ENCODE measurements around the gene DHRS3.

The DHRS3 gene

DNA sequence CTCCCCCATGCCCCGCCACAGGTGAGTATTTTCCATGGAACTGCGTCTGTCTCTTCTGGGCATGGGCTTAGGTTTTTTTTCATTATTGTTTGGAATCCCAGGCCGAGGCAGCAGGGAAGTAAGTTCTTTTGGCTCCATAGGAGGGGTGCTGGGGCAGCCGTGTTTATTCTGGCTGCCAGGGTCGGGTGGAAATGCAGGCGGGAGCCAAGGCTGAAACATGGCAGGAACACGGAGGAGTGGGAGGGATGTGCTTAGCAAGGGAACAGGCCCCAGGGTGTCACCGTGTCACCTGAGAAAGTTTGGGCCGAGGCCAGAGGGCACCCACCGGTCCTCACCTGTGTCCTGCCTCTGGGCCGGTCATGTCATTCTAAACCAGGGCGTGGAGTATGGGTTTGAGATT, 4.5 kb upstream of the DHRS3 start:
- Histone ChIP-seq H3K36me3 (no peaks in the 10 kb centered on the region), H3K9me3 (no peaks in the 10 kb centered on the region), H3K4me3 (ENCODE audit: low read depth in 1 of 2, low read length in 1 of 2) (no peak overlapping the region), H3K4me1 (ENCODE audit: control insufficient read depth in 1 of 2, insufficient read depth in 1 of 2, low read depth in 1 of 2, low read length in 1 of 2) (peaks cover 31% of the 10 kb centered on the region in 2 experiments), H3K27ac (no peak overlapping the region), H3K27me3 (peaks cover 46% of the 10 kb centered on the region)
- TF ChIP-seq, protein P1, sequence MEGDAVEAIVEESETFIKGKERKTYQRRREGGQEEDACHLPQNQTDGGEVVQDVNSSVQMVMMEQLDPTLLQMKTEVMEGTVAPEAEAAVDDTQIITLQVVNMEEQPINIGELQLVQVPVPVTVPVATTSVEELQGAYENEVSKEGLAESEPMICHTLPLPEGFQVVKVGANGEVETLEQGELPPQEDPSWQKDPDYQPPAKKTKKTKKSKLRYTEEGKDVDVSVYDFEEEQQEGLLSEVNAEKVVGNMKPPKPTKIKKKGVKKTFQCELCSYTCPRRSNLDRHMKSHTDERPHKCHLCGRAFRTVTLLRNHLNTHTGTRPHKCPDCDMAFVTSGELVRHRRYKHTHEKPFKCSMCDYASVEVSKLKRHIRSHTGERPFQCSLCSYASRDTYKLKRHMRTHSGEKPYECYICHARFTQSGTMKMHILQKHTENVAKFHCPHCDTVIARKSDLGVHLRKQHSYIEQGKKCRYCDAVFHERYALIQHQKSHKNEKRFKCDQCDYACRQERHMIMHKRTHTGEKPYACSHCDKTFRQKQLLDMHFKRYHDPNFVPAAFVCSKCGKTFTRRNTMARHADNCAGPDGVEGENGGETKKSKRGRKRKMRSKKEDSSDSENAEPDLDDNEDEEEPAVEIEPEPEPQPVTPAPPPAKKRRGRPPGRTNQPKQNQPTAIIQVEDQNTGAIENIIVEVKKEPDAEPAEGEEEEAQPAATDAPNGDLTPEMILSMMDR (IDR thresholded peaks at IDR 0.05): no peak

- Histone ChIP-seq H3K27me3 (peaks cover 55% of the 10 kb centered on the region), H3K9me3 (no peaks in the 10 kb centered on the region), H3K4me3 (ENCODE audit: low read depth in 1 of 2, low read length in 1 of 2) (no peak overlapping the region), H3K36me3 (no peaks in the 10 kb centered on the region), H3K27ac (no peak overlapping the region), H3K4me1 (ENCODE audit: control insufficient read depth in 1 of 2, insufficient read depth in 1 of 2, low read depth in 1 of 2, low read length in 1 of 2) (peaks cover 39 to 40% of the 10 kb centered on the region in 2 experiments)
- TF ChIP-seq, protein P1 (IDR thresholded peaks at IDR 0.05): no peak
Observed at GRCh38 chr1:12621346-12622335, 3.6 kb upstream of the DHRS3 start.

DNA sequence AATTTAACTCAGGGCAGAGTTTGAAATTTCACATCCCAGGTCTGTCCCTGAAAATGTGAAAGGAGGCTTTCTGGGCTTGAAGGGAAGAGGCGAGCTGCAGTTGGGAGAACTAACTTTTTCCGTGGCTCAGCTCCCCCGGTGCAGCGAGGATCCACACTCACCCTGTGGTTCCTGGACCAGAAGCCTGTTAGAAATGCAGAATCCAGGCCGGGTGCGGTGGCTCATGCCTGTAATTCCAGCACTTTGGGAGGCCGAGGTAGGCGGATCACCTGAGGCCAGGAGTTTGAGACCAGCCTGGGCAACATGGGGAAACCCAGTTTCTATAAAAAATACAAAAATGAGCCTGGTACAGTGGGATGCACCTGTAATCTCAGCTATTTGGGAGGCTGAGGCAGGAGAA, 2.9 kb upstream of the DHRS3 start:
- H3K9me3 ChIP-seq: no peaks in the 10 kb centered on the region
- H3K27me3 ChIP-seq: peaks cover 62% of the 10 kb centered on the region
- H3K4me1 ChIP-seq (ENCODE audit: control insufficient read depth in 1 of 2, insufficient read depth in 1 of 2, low read depth in 1 of 2, low read length in 1 of 2): peaks cover 39 to 43% of the 10 kb centered on the region in 2 experiments
- TF ChIP-seq, protein P1 (IDR thresholded peaks at IDR 0.05): no peak
- H3K36me3 ChIP-seq: no peaks in the 10 kb centered on the region
- no peak overlapping the region for H3K27ac ChIP-seq
- no peak overlapping the region for H3K4me3 ChIP-seq (ENCODE audit: low read depth in 1 of 2, low read length in 1 of 2)

- peaks cover 66% of the 10 kb centered on the region for H3K27me3 ChIP-seq
- H3K9me3 ChIP-seq: no peaks in the 10 kb centered on the region
- no peaks in the 10 kb centered on the region for H3K36me3 ChIP-seq
- H3K4me3 ChIP-seq (ENCODE audit: low read depth in 1 of 2, low read length in 1 of 2): no peak overlapping the region
- H3K4me1 ChIP-seq (ENCODE audit: control insufficient read depth in 1 of 2, insufficient read depth in 1 of 2, low read depth in 1 of 2, low read length in 1 of 2): peaks cover 39 to 43% of the 10 kb centered on the region in 2 experiments
- H3K27ac ChIP-seq: no peak overlapping the region
- TF ChIP-seq, protein P1 (IDR thresholded peaks at IDR 0.05): no peak
Observed at GRCh38 chr1:12620488-12620865, 2.5 kb upstream of the DHRS3 start.

GRCh38 chr1:12619792-12620487, 1.9 kb upstream of the DHRS3 start:
- no peak overlapping the region for H3K4me3 ChIP-seq (ENCODE audit: low read depth in 1 of 2, low read length in 1 of 2)
- H3K27me3 ChIP-seq: peaks cover 72% of the 10 kb centered on the region
- peaks cover 39 to 43% of the 10 kb centered on the region in 2 experiments for H3K4me1 ChIP-seq (ENCODE audit: control insufficient read depth in 1 of 2, insufficient read depth in 1 of 2, low read depth in 1 of 2, low read length in 1 of 2)
- no peak overlapping the region for H3K27ac ChIP-seq
- H3K9me3 ChIP-seq: no peaks in the 10 kb centered on the region
- H3K36me3 ChIP-seq: no peaks in the 10 kb centered on the region
- TF ChIP-seq, protein P1 (IDR thresholded peaks at IDR 0.05): peak; percentile 67

All from neutrophil (primary cell).